PC-3 (cell line): ENCODE measurements around the gene ZNF438.

Experiments
- CTCF ChIP-seq: fragments of 300-600 bp; sonication (generic); conservative IDR thresholded peaks from 2 replicates; pipeline ENCODE4 v1.5.1; 2017; ENCODE audit warnings: antibody characterized with exemption, low read depth, mild to moderate bottlenecking, low read length
- EZH2 ChIP-seq: fragments of 300-600 bp; sonication (generic); IDR thresholded peaks from one replicate; pipeline ENCODE4 v1.6.1; 2017; ENCODE audit warnings: antibody characterized with exemption, mild to moderate bottlenecking, low read length; ENCODE audit not compliant: unreplicated experiment
- EZH2phosphoT487 ChIP-seq: fragments of 300-600 bp; sonication (generic); IDR thresholded peaks from 2 replicates; pipeline ENCODE4 v1.6.1; 2018; ENCODE audit warnings: mild to moderate bottlenecking, antibody characterized with exemption, low read length, borderline replicate concordance

GRCh38 chr10:30822693-30823465, 208.8 kb downstream of the ZNF438 start:
- TF ChIP-seq CTCF, result no peak
- TF ChIP-seq EZH2phosphoT487, result no peak
- TF ChIP-seq EZH2, result no peak
